Measurements from ENCODE around the gene RYK.

The RYK gene

DNA sequence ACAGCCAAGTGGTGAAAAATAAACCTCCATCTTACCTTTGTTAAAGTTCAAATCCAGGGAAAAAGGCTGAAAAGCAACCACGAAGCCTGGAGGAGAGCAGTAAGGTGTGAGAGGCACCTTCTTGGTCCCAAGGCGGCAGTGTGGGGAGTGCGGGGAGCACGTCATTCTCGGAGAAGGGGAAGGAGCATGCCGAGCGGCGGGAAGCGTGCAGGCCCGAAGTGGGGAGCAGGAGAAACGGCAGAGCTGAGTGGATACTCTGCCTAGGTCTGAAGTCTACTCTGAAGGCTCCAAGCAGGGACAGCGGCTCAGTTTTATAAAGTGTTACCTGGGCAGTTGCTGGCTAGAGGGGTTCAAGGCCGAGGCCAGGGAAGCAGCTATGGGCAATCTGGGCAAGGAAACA, 96.9 kb downstream of the RYK start:
- no peak for DNase-seq (ENCODE audit: extremely low read depth in 1 of 2, low read depth in 1 of 2)

GRCh38 chr3:134150476-134150875, 100.2 kb downstream of the RYK start:
- no peak for DNase-seq (ENCODE audit: extremely low read depth in 1 of 2, low read depth in 1 of 2)

- no peak for DNase-seq (ENCODE audit: extremely low read depth in 1 of 2, low read depth in 1 of 2)
These were observed 101.4 kb downstream of the RYK start for GRCh38 chr3:134149286-134149685.

GRCh38 chr3:134148534-134148933, 102.1 kb downstream of the RYK start:
- no peak for DNase-seq (ENCODE audit: extremely low read depth in 1 of 2, low read depth in 1 of 2)

- no peak for DNase-seq (ENCODE audit: extremely low read depth in 1 of 2, low read depth in 1 of 2)
These were observed 103.2 kb downstream of the RYK start for GRCh38 chr3:134147411-134147810.

DNA sequence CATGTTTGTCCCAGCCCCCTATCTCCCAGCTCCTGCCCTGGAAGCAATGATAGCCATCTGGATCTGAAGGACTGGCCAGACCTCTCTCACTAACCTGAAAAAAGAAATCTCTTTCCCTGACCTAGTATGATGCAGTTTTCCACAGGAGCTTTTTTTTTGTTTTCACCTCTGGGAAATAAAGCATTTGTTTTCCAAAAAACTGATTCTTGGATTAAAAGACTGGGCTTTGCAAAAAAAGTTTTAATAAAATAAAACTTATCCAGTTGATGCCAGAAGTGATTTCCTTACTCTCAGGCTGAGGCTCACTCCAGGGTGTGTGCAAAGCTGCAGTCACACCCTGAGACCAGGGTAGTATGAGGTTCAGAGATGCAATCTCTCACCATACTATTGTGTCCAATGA, 104.0 kb downstream of the RYK start:
- no peak for DNase-seq (ENCODE audit: extremely low read depth in 1 of 2, low read depth in 1 of 2)

DNA sequence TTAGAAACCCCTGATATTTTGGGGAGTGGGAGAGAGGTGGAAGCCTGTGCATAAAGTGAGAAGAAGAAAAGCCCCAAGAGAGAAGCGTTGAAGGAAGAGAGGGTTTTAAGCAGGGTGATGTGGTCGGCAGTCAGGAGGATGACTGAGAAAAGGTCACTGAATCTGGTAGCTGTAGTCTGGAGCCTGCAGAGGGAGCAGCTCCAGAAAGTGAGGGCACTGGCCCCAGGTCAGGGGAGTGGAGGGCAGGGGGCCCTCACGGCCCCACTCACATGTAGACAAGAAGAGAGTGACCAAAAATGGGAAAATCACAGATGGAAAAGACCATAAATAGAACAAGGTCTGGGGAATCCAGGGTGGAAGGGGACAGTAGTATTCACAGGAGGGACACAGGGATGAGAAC, 105.5 kb downstream of the RYK start:
- DNase-seq (ENCODE audit: extremely low read depth in 1 of 2, low read depth in 1 of 2) = no peak

DNA sequence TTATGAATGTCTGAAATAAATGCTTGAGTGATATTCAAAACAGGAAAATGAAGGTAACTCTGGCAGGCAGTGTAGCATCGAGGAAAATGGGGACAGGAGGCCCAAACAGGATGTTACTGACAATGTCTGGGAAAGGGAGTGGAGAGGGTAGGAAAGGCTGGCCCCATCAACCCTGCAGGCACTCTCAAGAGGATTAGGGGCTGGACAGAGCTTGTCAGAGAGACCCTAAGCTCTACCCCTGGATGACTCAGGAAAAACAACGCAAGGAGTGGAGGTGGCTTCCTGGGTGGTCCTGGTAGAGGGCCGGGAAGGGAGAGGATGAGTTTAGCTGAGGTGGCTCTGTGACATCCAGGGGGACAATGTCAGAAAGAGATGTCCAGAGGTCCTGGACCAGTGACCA, 106.0 kb downstream of the RYK start:
- DNase-seq (ENCODE audit: extremely low read depth in 1 of 2, low read depth in 1 of 2) = no peak

- DNase-seq (ENCODE audit: extremely low read depth in 1 of 2, low read depth in 1 of 2) = no peak
These were observed 106.7 kb downstream of the RYK start for GRCh38 chr3:134143828-134144401.

DNA sequence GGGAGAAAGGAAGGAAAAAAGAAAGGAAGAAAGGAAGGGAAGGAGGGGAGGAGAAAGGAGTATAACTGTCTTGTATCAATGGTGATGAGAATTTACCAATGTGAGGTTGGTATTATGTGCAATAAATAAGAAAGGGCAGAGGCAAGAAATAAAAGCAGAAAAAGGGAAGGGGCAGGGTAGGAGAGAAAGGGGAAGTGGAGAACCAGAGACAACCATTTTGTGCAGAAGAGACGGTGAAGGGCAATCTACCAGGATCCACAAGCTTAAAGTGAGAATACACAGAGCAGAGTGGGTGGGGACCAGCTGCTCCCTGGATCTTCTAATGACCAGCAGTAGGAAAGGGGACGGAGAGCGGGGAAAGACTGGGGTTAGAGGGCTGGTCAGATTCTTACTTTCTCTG, 114.1 kb downstream of the RYK start:
- DNase-seq (ENCODE audit: extremely low read depth in 1 of 2, low read depth in 1 of 2) = no peak

GRCh38 chr3:134134698-134135415, 115.8 kb downstream of the RYK start:
- no peak for DNase-seq (ENCODE audit: extremely low read depth in 1 of 2, low read depth in 1 of 2)

DNA sequence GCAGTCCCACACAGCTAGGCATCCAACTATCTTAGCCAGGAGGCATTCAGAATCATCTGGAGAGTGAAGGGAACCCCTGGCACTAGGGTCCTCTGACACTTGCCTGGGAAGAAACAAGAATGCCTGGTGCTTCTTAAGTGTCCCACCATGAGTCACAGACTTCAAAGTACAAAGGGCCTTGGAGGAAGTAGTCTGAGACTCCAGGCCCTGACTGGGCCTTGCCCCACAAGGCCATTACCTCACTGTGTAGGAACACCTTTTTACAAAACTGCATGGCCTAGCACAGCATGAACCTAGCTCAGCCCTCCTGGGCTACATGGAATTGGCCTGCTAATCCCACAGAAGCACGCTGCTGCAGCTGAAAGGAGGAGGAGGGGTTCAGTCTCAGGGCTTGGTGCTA, 116.4 kb downstream of the RYK start:
- DNase-seq (ENCODE audit: extremely low read depth in 1 of 2, low read depth in 1 of 2) = no peak

DNA sequence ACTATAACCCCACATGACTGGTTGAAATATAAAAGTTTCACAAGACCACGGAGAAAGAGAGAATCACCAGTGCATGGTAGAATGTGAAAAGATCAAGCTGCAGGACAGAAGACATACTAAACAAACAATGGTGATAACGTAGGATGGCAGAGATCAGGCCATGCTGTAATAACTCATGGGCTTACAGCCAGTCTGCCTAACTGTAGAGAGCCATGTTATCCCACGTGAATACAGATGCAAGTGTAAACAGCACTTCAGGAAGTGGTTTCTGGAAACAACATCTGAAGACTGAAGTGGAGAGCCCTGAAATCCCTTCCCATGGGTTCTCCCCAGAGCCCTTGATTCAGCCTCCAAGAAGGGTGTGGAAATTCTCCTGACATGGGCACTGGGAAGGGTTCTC, 117.7 kb downstream of the RYK start:
- DNase-seq (ENCODE audit: extremely low read depth in 1 of 2, low read depth in 1 of 2) = no peak

DNA sequence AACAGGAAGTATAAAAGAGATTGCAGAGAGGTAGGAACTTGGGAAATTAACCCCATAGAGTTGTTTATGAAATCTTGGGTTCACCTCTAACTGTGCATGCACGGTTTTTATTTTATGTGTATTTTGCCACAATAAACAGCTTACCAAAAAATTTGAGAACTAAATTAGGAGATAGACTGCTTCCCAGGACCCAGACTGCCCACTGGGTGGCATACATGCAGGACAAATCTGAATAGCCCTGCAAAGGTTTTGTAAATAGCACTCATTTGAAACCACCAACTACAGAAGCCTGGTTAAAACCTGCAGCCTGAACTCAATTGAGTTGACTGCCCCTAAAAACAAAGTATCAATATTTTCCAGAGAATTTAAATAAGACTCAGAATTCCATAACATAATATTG, 124.5 kb downstream of the RYK start:
- no peak for DNase-seq (ENCODE audit: extremely low read depth in 1 of 2, low read depth in 1 of 2)

DNA sequence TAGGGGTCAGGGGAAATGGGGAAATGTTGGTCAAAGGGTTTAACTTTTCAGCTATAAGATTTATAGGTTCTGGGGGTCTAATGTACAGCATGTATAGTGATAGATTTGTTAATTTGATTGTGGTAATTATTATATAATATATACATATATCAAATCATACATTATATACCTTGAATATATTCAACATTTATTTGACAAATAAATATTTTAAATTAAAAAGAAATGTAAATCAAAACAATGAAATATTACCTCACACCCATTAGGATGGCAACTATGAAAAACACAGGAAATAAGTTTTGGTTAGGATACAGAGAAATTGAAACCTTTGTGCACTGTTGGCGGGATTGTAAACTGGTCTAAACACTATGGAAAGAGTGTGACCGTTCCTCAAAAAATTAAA, 135.9 kb downstream of the RYK start:
- DNase-seq (ENCODE audit: extremely low read depth in 1 of 2, low read depth in 1 of 2) = no peak

DNA sequence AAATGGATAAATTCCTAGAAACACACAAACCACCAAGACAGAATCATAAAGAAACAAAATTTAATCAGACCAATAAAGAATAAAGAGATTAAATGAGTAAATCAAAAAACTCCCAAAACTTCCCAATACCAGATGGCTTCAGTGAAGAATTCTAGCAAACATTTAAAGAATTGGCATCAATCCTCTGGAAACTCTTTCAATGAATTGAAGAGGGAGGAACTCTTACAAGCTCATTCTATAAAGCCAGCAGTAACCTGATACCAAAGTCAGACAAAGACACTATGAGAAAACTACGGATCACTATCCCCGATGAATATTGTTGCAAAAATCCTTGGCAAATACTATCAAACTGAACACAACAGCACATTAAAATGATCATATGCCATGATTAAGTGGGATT, 139.0 kb downstream of the RYK start:
- no peak for DNase-seq (ENCODE audit: extremely low read depth in 1 of 2, low read depth in 1 of 2)

GRCh38 chr3:134110963-134111362, 139.7 kb downstream of the RYK start:
- no peak for DNase-seq (ENCODE audit: extremely low read depth in 1 of 2, low read depth in 1 of 2)

Data from activated CD8-positive, alpha-beta memory T cell treated with anti-CD3 and anti-CD28 coated beads for 1 hour (primary cell).